Measurements from ENCODE around the gene EIF3K. TPM values are rescaled to one million over a fixed set of nuclear protein-coding genes. Genes with fewer than 3 reads are reported as not detected.

Gene EIF3K
- polyA plus RNA-seq, 2 of the 4 experiments (the other 2 are of a cell fraction), result 419 to 937 TPM

GRCh38 chr19:38658462-38659306 lies 39.7 kb downstream of the EIF3K start:
- Histone ChIP-seq H3K4me1 (peaks cover 98% of the 10 kb centered on the region), H3K9me3 (no peaks in the 10 kb centered on the region), H3K27ac (peak overlapping the region; percentile 87 to 91), H3K4me2 (peak overlapping the region; percentile 83), H3K4me3 (peak overlapping the region; percentile 25)
- FAIRE-seq (peak; percentile 100), ATAC-seq (peak; percentile 82 to 88), DNase-seq (ENCODE audit: low read depth in 1 of 2, low spot score in 1 of 2) (peak; percentile 99)
- POLR2A ChIA-PET, result interaction anchor here (1.0 to 4.6 kb wide), 16 partner anchors 8 to 115 kb away, joined by 3 to 47 read pairs (median 5); partner anchors contain the start of genes ACTN4 and EIF3K
- WGBS (ENCODE audit: missing lambda C conversion rate), result 7% methylated on average over 15 of the region's 15 CpGs
- CTCF ChIA-PET, result interaction anchor here (0.5 to 20.1 kb wide), 20 partner anchors 10 to 430 kb away, joined by 3 to 336 read pairs (median 4); partner anchors contain the start of genes ACTN4 and FAM98C
- TF ChIP-seq MAX (IDR thresholded peaks at IDR 0.05) (peak; percentile 86), RFX5 (IDR thresholded peaks at IDR 0.05) (no peak), SREBF2 (IDR thresholded peaks at IDR 0.05) (no peak; the same call in 1 of the 2 replicates), CBX2 (IDR thresholded peaks at IDR 0.05; ENCODE audit: borderline replicate concordance, low read depth) (no peak), RNF2 (IDR thresholded peaks at IDR 0.05; ENCODE audit: borderline replicate concordance, low read depth) (no peak), ZNF302 (CRISPR knock-in tag; IDR thresholded peaks at IDR 0.05) (no peak), POLR2AphosphoS2 (conservative IDR thresholded peaks at IDR 0.05; ENCODE audit: low read length) (no peak; the same call in 1 of the 2 replicates), HES2 (IDR thresholded peaks at IDR 0.05) (no peak), TP53 (CRISPR knock-in tag; IDR thresholded peaks at IDR 0.05) (no peak), HDAC2 (IDR thresholded peaks at IDR 0.05) (no peak), ELK1 (IDR thresholded peaks at IDR 0.05; ENCODE audit: low read depth, low read length) (no peak), POLR2A (IDR thresholded peaks at IDR 0.05; ENCODE audit: low read length) (no peak), NFE2L2 (conservative IDR thresholded peaks at IDR 0.05; ENCODE audit: low read length) (no peak), HEYL (CRISPR knock-in tag; IDR thresholded peaks at IDR 0.05) (no peak), TFCP2L1 (CRISPR knock-in tag; IDR thresholded peaks at IDR 0.05) (0 out of 2 replicates have a peak, but pooled peaks have one; percentile 55), CBX8 (IDR thresholded peaks at IDR 0.05) (no peak), ZFP36 (IDR thresholded peaks at IDR 0.05; ENCODE audit: borderline replicate concordance, partially characterized antibody) (peak; percentile 8), FOXS1 (CRISPR knock-in tag; IDR thresholded peaks at IDR 0.05) (peak; percentile 81), E2F6 (IDR thresholded peaks at IDR 0.05; ENCODE audit: borderline replicate concordance, low read depth) (no peak; the same call in 1 of the 2 replicates), NPAS2 (CRISPR knock-in tag; IDR thresholded peaks at IDR 0.05; ENCODE audit: borderline replicate concordance) (no peak), RCOR1 (IDR thresholded peaks at IDR 0.05; ENCODE audit: low read depth, low read length) (no peak), BCL3 (IDR thresholded peaks at IDR 0.05) (no peak), MAZ (IDR thresholded peaks at IDR 0.05; ENCODE audit: borderline replicate concordance, low read depth, low read length) (no peak), CHD4 (IDR thresholded peaks at IDR 0.05; ENCODE audit: borderline replicate concordance) (no peak), KDM5A (IDR thresholded peaks at IDR 0.05) (no peak), HMGXB4 (CRISPR knock-in tag; IDR thresholded peaks at IDR 0.05; ENCODE audit: borderline replicate concordance) (no peak), PBX3 (IDR thresholded peaks at IDR 0.05) (peak; percentile 68), USF2 (IDR thresholded peaks at IDR 0.05) (no peak), ESRRA (IDR thresholded peaks at IDR 0.05; ENCODE audit: borderline replicate concordance, low read length) (peak; percentile 84), ATOH8 (CRISPR knock-in tag; IDR thresholded peaks at IDR 0.05; ENCODE audit: low read depth) (0 out of 2 replicates have a peak, but pooled peaks have one; percentile 77), JUN (IDR thresholded peaks at IDR 0.05) (peak; percentile 50 to 53; a peak in 4 of 5 replicates), HOXB5 (CRISPR knock-in tag; IDR thresholded peaks at IDR 0.05) (peak; percentile 92)
